K562 (cell line): ENCODE measurements around the gene RFX3. TPM values are rescaled to one million over a fixed set of nuclear protein-coding genes. Genes with fewer than 3 reads are reported as not detected.

ENCODE experiments used
- ATAC-seq: fragments of 200-7000 bp; cut with Tn5 transposase; 3 replicates; pipeline ENCODE4 v1.9.1; 2020; ENCODE audit warnings: moderate library complexity
- BruUV-seq: library from RNA; stranded (reverse); fragments of 400-500 nt; replicated peaks from 2 replicates; lab custom pipeline; 2021; lab: Mats Ljungman, UMichigan
- CTCF ChIA-PET: fragments of 300-600 bp; formaldehyde crosslinking; extraction: SDS; loops from one replicate; lab custom pipeline; 2021; ENCODE audit warnings: low intra/inter-chr PET ratio; lab: Yijun Ruan, JAX
- POLR2A ChIA-PET: fragments of 300-600, 350-650 bp; sonication (Branson Sonifier 250); formaldehyde crosslinking; extraction: SDS; loops from one replicate; lab custom pipeline; 2021; ENCODE audit warnings: antibody characterized with exemption, inconsistent platforms; lab: Yijun Ruan, JAX
- DNase-seq, 4 experiments: peaks; one replicate each; pipeline versions ENCODE4 v3.0.0 to v3.0.0-alpha.2; 2011 to 2018; ENCODE audit warnings: low spot score in 3 of 4, mixed read lengths in 3 of 4; ENCODE audit errors: extremely low read depth in 1 of 4
- FAIRE-seq: peaks from 2 replicates; lab custom pipeline; 2011; peaks lifted over from hg19 to GRCh38; lab: Jason Lieb, UNC
- H2AFZ ChIP-seq: 2 replicates; pipeline ENCODE4 v1.6.0; 2011; ENCODE audit warnings: low read depth, low read length, control low read depth, inconsistent platforms
- H3K27ac ChIP-seq: fragments of 200-600 bp; 3 replicates; pipeline ENCODE4 v1.8.0; 2011; ENCODE audit warnings: low read depth, mild to moderate bottlenecking, control low read depth, inconsistent platforms, low read length, moderate library complexity, mixed read lengths; ENCODE audit errors: extremely low read depth
- H3K27me3 ChIP-seq, 2 experiments: fragments of 300-600 bp in 1 of 2; 2 replicates in 1 of 2; 3 replicates in 1 of 2; pipeline versions ENCODE4 v1.6.0 to v1.8.0; 2011; ENCODE audit warnings: inconsistent platforms in 2 of 2, low read length in 2 of 2, mild to moderate bottlenecking in 1 of 2, mixed read lengths in 1 of 2, moderate library complexity in 1 of 2; ENCODE audit not compliant: control insufficient read depth in 2 of 2, insufficient read depth in 2 of 2
- H3K36me3 ChIP-seq: fragments of 300-600 bp; 3 replicates; pipeline ENCODE4 v1.8.0; 2011; ENCODE audit warnings: mild to moderate bottlenecking, low read length, inconsistent platforms; ENCODE audit not compliant: control insufficient read depth, insufficient read depth
- H3K4me1 ChIP-seq, 2 experiments: fragments of 200-600 bp in 1 of 2; replicated peaks in 1 of 2; 2 replicates in 1 of 2; 3 replicates in 1 of 2; pipeline versions ENCODE4 v1.5.1 to v1.8.0; 2011; ENCODE audit warnings: inconsistent platforms in 2 of 2, low read length in 2 of 2, mild to moderate bottlenecking in 1 of 2, mixed read lengths in 1 of 2, moderate library complexity in 1 of 2; ENCODE audit not compliant: control insufficient read depth in 2 of 2, insufficient read depth in 2 of 2
- H3K4me2 ChIP-seq: 2 replicates; pipeline ENCODE4 v1.6.1; 2011; ENCODE audit warnings: low read length, control low read depth, inconsistent platforms, mixed read lengths; ENCODE audit not compliant: insufficient read depth
- H3K4me3 ChIP-seq: fragments of 200-600 bp; sonication (generic), shearing (Covaris generic); 2 replicates; pipeline ENCODE4 v1.5.1; 2016; ENCODE audit warnings: control low read depth, inconsistent platforms
- H3K79me2 ChIP-seq: fragments of 200-600 bp; 3 replicates; pipeline ENCODE4 v1.8.0; 2011; ENCODE audit warnings: low read length, inconsistent platforms; ENCODE audit not compliant: control insufficient read depth, insufficient read depth
- H3K9ac ChIP-seq, 2 experiments: 2 replicates each; pipeline versions ENCODE4 v1.6.0 to v1.6.1; 2011; ENCODE audit warnings: low read depth in 2 of 2, low read length in 2 of 2, control low read depth in 1 of 2, inconsistent platforms in 1 of 2, mild to moderate bottlenecking in 1 of 2, mixed read lengths in 1 of 2; ENCODE audit not compliant: insufficient read depth in 1 of 2
- H3K9me1 ChIP-seq: one replicate; pipeline ENCODE4 v1.6.0; 2011; ENCODE audit warnings: inconsistent platforms, mild to moderate bottlenecking, low read length, moderate library complexity; ENCODE audit not compliant: control insufficient read depth, insufficient read depth
- H3K9me3 ChIP-seq: replicated peaks from 2 replicates; pipeline ENCODE4 v1.5.1; 2011; ENCODE audit warnings: low read depth, low read length, inconsistent platforms; ENCODE audit not compliant: control insufficient read depth, insufficient read depth
- H4K20me1 ChIP-seq: replicated peaks from 2 replicates; pipeline ENCODE4 v1.6.1; 2011; ENCODE audit warnings: low read length, inconsistent platforms, mixed read lengths; ENCODE audit not compliant: control insufficient read depth, insufficient read depth
- ADNP ChIP-seq: fragments of 200-800 bp; sonication (Bioruptor generic); IDR thresholded peaks from 2 replicates; pipeline ENCODE4 v1.6.1; 2016; ENCODE audit warnings: missing genetic modification characterization, missing compliant biosample characterization
- GABPA ChIP-seq: fragments of 200-800 bp; sonication (Bioruptor generic); conservative IDR thresholded peaks from 2 replicates; pipeline ENCODE4 v1.6.1; 2016; ENCODE audit warnings: low read depth, missing genetic modification characterization, missing compliant biosample characterization
- HDAC6 ChIP-seq: IDR thresholded peaks from 2 replicates; pipeline ENCODE4 v1.6.1; 2012; ENCODE audit warnings: low read depth, mild to moderate bottlenecking, control low read depth, inconsistent platforms, low read length, moderate library complexity
- HLTF ChIP-seq: fragments of 450-650 bp; IDR thresholded peaks from 2 replicates; pipeline ENCODE4 v1.6.1; 2016
- HNRNPK ChIP-seq: fragments of 200-400 bp; formaldehyde crosslinking; IDR thresholded peaks from one replicate; pipeline ENCODE4 v1.6.1; 2018; ENCODE audit warnings: mild to moderate bottlenecking, low read depth, low read length; ENCODE audit not compliant: poor library complexity, severe bottlenecking
- HNRNPL ChIP-seq: fragments of 200-400 bp; formaldehyde crosslinking; IDR thresholded peaks from 2 replicates; pipeline ENCODE4 v1.6.1; 2017; ENCODE audit warnings: low read depth, mild to moderate bottlenecking, low read length
- HNRNPLL ChIP-seq: fragments of 200-400 bp; formaldehyde crosslinking; IDR thresholded peaks from 2 replicates; pipeline ENCODE4 v1.6.1; 2017; ENCODE audit warnings: low read length, low read depth, mild to moderate bottlenecking; ENCODE audit not compliant: poor library complexity, severe bottlenecking
- MTF1 ChIP-seq: fragments of 250-450 bp; sonication (Bioruptor Pico); IDR thresholded peaks from 2 replicates; pipeline ENCODE4 v1.9.0; 2021; ENCODE audit warnings: moderate library complexity, mild to moderate bottlenecking, inconsistent platforms, borderline replicate concordance
- NRF1 ChIP-seq, 2 experiments: fragments of 450-650 bp; IDR thresholded peaks in 1 of 2; conservative IDR thresholded peaks in 1 of 2; 2 replicates each; pipeline ENCODE4 v1.6.1; 2014; ENCODE audit warnings: mild to moderate bottlenecking in 2 of 2
- SMARCA4 ChIP-seq: fragments of 450-650 bp; IDR thresholded peaks from 2 replicates; pipeline ENCODE4 v1.6.1; 2016
- SRSF9 ChIP-seq: fragments of 200-400 bp; formaldehyde crosslinking; IDR thresholded peaks from 2 replicates; pipeline ENCODE4 v1.6.1; 2017; ENCODE audit warnings: low read depth, low read length, borderline replicate concordance
- ZKSCAN3 ChIP-seq: fragments of 250-450 bp; sonication (Bioruptor Pico); IDR thresholded peaks from 2 replicates; pipeline ENCODE4 v1.4.0; 2020
- ZNF124 ChIP-seq: sonication (generic); formaldehyde crosslinking; IDR thresholded peaks from 2 replicates; pipeline ENCODE4 v1.8.1; 2022; ENCODE audit warnings: missing genetic modification reagents
- ZNF263 ChIP-seq: sonication (generic); formaldehyde crosslinking; IDR thresholded peaks from 2 replicates; pipeline ENCODE4 v1.8.0; 2022; ENCODE audit warnings: mild to moderate bottlenecking, missing genetic modification reagents, borderline replicate concordance
- ZNF764 ChIP-seq: fragments of 250-450 bp; sonication (Bioruptor Pico); IDR thresholded peaks from 2 replicates; pipeline ENCODE4 v1.4.0; 2020; ENCODE audit warnings: low read depth, mild to moderate bottlenecking, moderate library complexity
- ZNF780A ChIP-seq: fragments of 250-450 bp; sonication (Bioruptor Pico); IDR thresholded peaks from 2 replicates; pipeline ENCODE4 v1.5.0; 2021; ENCODE audit warnings: mild to moderate bottlenecking
- WGBS: fragments of 100-300 bp; shearing (Covaris generic); methylation state at CpG from one replicate; pipeline ENCODE4 v1.1.6; 2016; ENCODE audit warnings: low coverage, mixed read lengths; ENCODE audit not compliant: insufficient coverage; ENCODE audit errors: missing lambda C conversion rate; 5-methylcytosine and 5-hydroxymethylcytosine counted together
- in situ Hi-C: fragments of 300-500 bp; cut with MboI; formaldehyde crosslinking; loops from 4 replicates; pipeline ENCODE4 v1.15.0; 2018; ENCODE audit warnings: inconsistent platforms, mixed read lengths
- intact Hi-C: fragments of 100-400 bp; cut with micrococcal nuclease; formaldehyde crosslinking; loops from 2 replicates; pipeline ENCODE4 v1.14.2; 2022
- polyA plus RNA-seq, 8 experiments: library from polyadenylated mRNA; depleted of rRNA in 4 of 8; stranded (reverse) in 5 of 8; unstranded in 3 of 8; fragments of >200 nt; fragmentation: Nextera tagmentation in 2 of 8; fragmentation: Illumina TruSeq in 1 of 8; extraction: Ambion mirVana in 2 of 8; extraction: Trizol in 1 of 8; gene quantifications; 2 replicates each; pipeline versions ENCODE4 v1.2.1 to v1.2.3, GENCODE V29; 2011 to 2014; ENCODE audit warnings: inconsistent platforms in 1 of 8, missing spikeins in 1 of 8
- total RNA-seq, 7 experiments: library from RNA; depleted of rRNA in 6 of 7; stranded (reverse); fragments of >200 nt in 6 of 7; fragmentation: Illumina TruSeq in 2 of 7; extraction: Trizol in 2 of 7; gene quantifications; 2 replicates each; pipeline versions ENCODE4 v1.2.1 to v1.2.3, GENCODE V29; 2011 to 2021; ENCODE audit warnings: low replicate concordance in 1 of 7
- TF ChIP-seq, protein P1 (sequence below): fragments of 450-650 bp; IDR thresholded peaks from 2 replicates; pipeline ENCODE4 v1.6.1; 2016; ENCODE audit warnings: low read depth, mild to moderate bottlenecking, moderate library complexity

Gene RFX3
- total and polyA plus RNA-seq, 9 of the 15 experiments (the other 6 are each of a cell fraction or from before 2014, with no cell fraction given) = 0.86 to 4.9 (median 2.0) TPM

DNA sequence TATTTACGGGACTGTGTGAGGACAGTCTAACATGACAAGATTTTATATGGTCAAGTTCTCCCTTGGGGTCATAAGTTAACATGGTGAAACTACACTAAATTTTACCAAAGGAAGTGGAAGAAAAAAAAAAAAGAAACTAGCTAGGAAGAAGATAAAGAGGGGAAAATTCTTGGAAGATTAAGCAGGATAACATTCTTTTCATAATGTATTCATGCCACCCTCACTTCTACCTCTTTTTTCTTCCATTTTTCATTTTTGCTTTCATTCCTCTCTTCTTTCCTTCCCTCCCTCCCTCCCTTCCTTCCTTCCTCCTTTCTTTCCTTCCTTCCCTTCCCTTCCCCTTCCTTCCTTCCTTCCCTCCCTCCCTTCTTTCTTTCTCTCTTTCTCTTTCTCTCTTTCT lies 254.6 kb downstream of the RFX3 start:
- Histone ChIP-seq H3K9me3 (no peaks in the 10 kb centered on the region), H3K9ac (no peak overlapping the region), H3K4me2 (no peak overlapping the region), H3K79me2 (no peaks in the 10 kb centered on the region), H3K27ac (no peak overlapping the region), H3K27me3 (no peaks in the 10 kb centered on the region), H3K4me1 (no peaks in the 10 kb centered on the region), H3K4me3 (no peak overlapping the region), H3K9me1 (no peaks in the 10 kb centered on the region), H2AFZ (no peak overlapping the region), H4K20me1 (no peaks in the 10 kb centered on the region), H3K36me3 (no peaks in the 10 kb centered on the region)
- intact Hi-C loops = no loop called here
- no peak for FAIRE-seq
- ATAC-seq = no peak
- DNase-seq = no peak
- no peak for TF ChIP-seq HDAC6
- no peak for TF ChIP-seq ZNF263 (CRISPR knock-in tag)
- TF ChIP-seq ZNF780A (CRISPR knock-in tag) = no peak
- TF ChIP-seq HNRNPK = peak; percentile 50
- TF ChIP-seq GABPA = no peak
- ChIA-PET CTCF (no interaction called here), POLR2A (interaction anchor here (0.6 to 1.1 kb wide), 2 partner anchors 11 to 386 kb away, joined by 3 read pairs; no protein-coding TSS in a partner anchor)
- no TSS peak for BruUV-seq
- in situ Hi-C loops = no loop called here
- WGBS = 70% methylated on average over 1 of the region's 1 CpG

GRCh38 chr9:3268223-3268622 lies 257.6 kb downstream of the RFX3 start:
- no peaks in the 10 kb centered on the region for H3K79me2 ChIP-seq
- ATAC-seq = no peak
- CTCF ChIA-PET = no interaction called here
- no peak overlapping the region for H3K27ac ChIP-seq
- H3K9me1 ChIP-seq = no peaks in the 10 kb centered on the region
- no peak overlapping the region for H3K4me2 ChIP-seq
- no peak overlapping the region for H3K4me3 ChIP-seq
- no peak overlapping the region for H2AFZ ChIP-seq
- no peaks in the 10 kb centered on the region for H3K9me3 ChIP-seq
- no peaks in the 10 kb centered on the region for H3K36me3 ChIP-seq
- TF ChIP-seq ZNF124 (no peak), HNRNPLL (no peak), ADNP (tag) (no peak), MTF1 (CRISPR knock-in tag) (no peak), HLTF (no peak), NRF1 (conservative IDR thresholded peaks at IDR 0.05 in 1 of 2, IDR thresholded peaks at IDR 0.05 in 1 of 2) (no peak), HNRNPL (no peak), ZNF764 (CRISPR knock-in tag) (no peak), ZKSCAN3 (CRISPR knock-in tag) (no peak), SMARCA4 (no peak), SRSF9 (no peak)
- TF ChIP-seq, protein P1, sequence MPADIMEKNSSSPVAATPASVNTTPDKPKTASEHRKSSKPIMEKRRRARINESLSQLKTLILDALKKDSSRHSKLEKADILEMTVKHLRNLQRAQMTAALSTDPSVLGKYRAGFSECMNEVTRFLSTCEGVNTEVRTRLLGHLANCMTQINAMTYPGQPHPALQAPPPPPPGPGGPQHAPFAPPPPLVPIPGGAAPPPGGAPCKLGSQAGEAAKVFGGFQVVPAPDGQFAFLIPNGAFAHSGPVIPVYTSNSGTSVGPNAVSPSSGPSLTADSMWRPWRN = no peak
- DNase-seq = no peak
- no peak overlapping the region for H3K9ac ChIP-seq
- no peaks in the 10 kb centered on the region for H4K20me1 ChIP-seq
- no peaks in the 10 kb centered on the region for H3K27me3 ChIP-seq
- no TSS peak for BruUV-seq
- WGBS = 30% methylated on average over 1 of the region's 1 CpG
- POLR2A ChIA-PET = no interaction called here
- intact Hi-C loops (no loop called here), in situ Hi-C loops (no loop called here)
- no peaks in the 10 kb centered on the region for H3K4me1 ChIP-seq
- no peak for FAIRE-seq
